Glutamatergic neuron (in vitro differentiated cells): Measurements from ENCODE around the gene PPM1E. TPM values are rescaled to one million over a fixed set of nuclear protein-coding genes. Genes with fewer than 3 reads are reported as not detected.
A peak's percentile ranks its signal among the peaks of the same experiment; 100 is the strongest.

ENCODE experiments used
- DNase-seq: peaks from one replicate; pipeline ENCODE4 v3.0.0; 2022
- H3K27ac Mint-ChIP-seq: one replicate; pipeline ENCODE4 v1.8.0; 2020; ENCODE audit warnings: mild to moderate bottlenecking, mixed read lengths, inconsistent platforms; ENCODE audit not compliant: unreplicated experiment
- H3K27me3 Mint-ChIP-seq: one replicate; pipeline ENCODE4 v1.8.0; 2020; ENCODE audit warnings: mild to moderate bottlenecking, moderate library complexity, mixed read lengths, inconsistent platforms; ENCODE audit not compliant: unreplicated experiment
- H3K36me3 Mint-ChIP-seq: one replicate; pipeline ENCODE4 v1.8.0; 2020; ENCODE audit warnings: mild to moderate bottlenecking, mixed read lengths, inconsistent platforms; ENCODE audit not compliant: unreplicated experiment
- H3K4me1 Mint-ChIP-seq: one replicate; pipeline ENCODE4 v1.8.0; 2020; ENCODE audit warnings: mild to moderate bottlenecking, low read depth, mixed read lengths, inconsistent platforms; ENCODE audit not compliant: unreplicated experiment
- H3K4me3 Mint-ChIP-seq: one replicate; pipeline ENCODE4 v1.8.0; 2020; ENCODE audit warnings: mild to moderate bottlenecking, mixed read lengths, inconsistent platforms; ENCODE audit not compliant: unreplicated experiment
- H3K9me3 Mint-ChIP-seq: one replicate; pipeline ENCODE4 v1.8.0; 2020; ENCODE audit warnings: mild to moderate bottlenecking, moderate library complexity, mixed read lengths, inconsistent platforms; ENCODE audit not compliant: unreplicated experiment
- CTCF ChIP-seq: fragments of 200-600 bp; sonication (generic); IDR thresholded peaks from one replicate; pipeline ENCODE4 v1.5.0; 2021; ENCODE audit not compliant: partially characterized antibody, unreplicated experiment
- long read RNA-seq: library from polyadenylated mRNA; unstranded; transcript quantifications from one replicate; pipeline ENCODE4 v2.0.0, GENCODE V29; 2020; ENCODE audit not compliant: unreplicated experiment
- total RNA-seq: library from RNA; stranded (reverse); fragmentation: NEBNext Ultra II Directional; extraction: Animal tissue kit (Norgen Biotek cat#: 25700); gene quantifications from one replicate; pipeline ENCODE4 v1.2.1, GENCODE V29; 2021; ENCODE audit not compliant: unreplicated experiment

PPM1E gene
- total RNA-seq = 52.5 TPM
- long read RNA-seq, partial matches to known transcripts = 0 of 1 reads
- long read RNA-seq, other reads (novel, unspliced or antisense) = 1 of 1 reads

GRCh38 chr17:58755577-58756245 is at the start of gene PPM1E:
Gene PPM1E (plus strand): TSS chr17:58755854.
- TF ChIP-seq CTCF = no peak
- H3K27ac Mint-ChIP-seq = peak within 1 kb of the TSS; percentile 94
- H3K9me3 Mint-ChIP-seq = peaks cover 3% of the 10 kb centered on the region
- DNase-seq = peak; percentile 95
- H3K4me1 Mint-ChIP-seq = peaks cover 19% of the 10 kb centered on the region
- H3K27me3 Mint-ChIP-seq = peaks cover 3% of the 10 kb centered on the region
- H3K36me3 Mint-ChIP-seq = no peaks in the 10 kb centered on the region
- H3K4me3 Mint-ChIP-seq = peak within 1 kb of the TSS; percentile 98

- TF ChIP-seq CTCF = no peak
- H3K36me3 Mint-ChIP-seq = no peaks in the 10 kb centered on the region
- H3K27ac Mint-ChIP-seq = no peak overlapping the region
- H3K9me3 Mint-ChIP-seq = no peaks in the 10 kb centered on the region
- H3K4me1 Mint-ChIP-seq = no peaks in the 10 kb centered on the region
- H3K27me3 Mint-ChIP-seq = peaks cover 2% of the 10 kb centered on the region
- DNase-seq = no peak
- no peak overlapping the region for H3K4me3 Mint-ChIP-seq
These were observed 49.1 kb upstream of the PPM1E start for GRCh38 chr17:58706351-58707140.

GRCh38 chr17:58710948-58711552 is 44.6 kb upstream of the PPM1E start:
- TF ChIP-seq CTCF = peak; percentile 91
- no peaks in the 10 kb centered on the region for H3K4me1 Mint-ChIP-seq
- no peak for DNase-seq
- no peaks in the 10 kb centered on the region for H3K27me3 Mint-ChIP-seq
- no peaks in the 10 kb centered on the region for H3K9me3 Mint-ChIP-seq
- H3K4me3 Mint-ChIP-seq = no peak overlapping the region
- H3K27ac Mint-ChIP-seq = no peak overlapping the region
- H3K36me3 Mint-ChIP-seq = no peaks in the 10 kb centered on the region

- Mint-ChIP-seq H3K27ac (no peak overlapping the region), H3K27me3 (no peaks in the 10 kb centered on the region), H3K4me1 (no peaks in the 10 kb centered on the region), H3K9me3 (no peaks in the 10 kb centered on the region), H3K4me3 (no peak overlapping the region), H3K36me3 (no peaks in the 10 kb centered on the region)
- no peak for TF ChIP-seq CTCF
- no peak for DNase-seq
These were observed 33.4 kb upstream of the PPM1E start for GRCh38 chr17:58722274-58722673.

GRCh38 chr17:58722696-58723095 is 33.0 kb upstream of the PPM1E start:
- Mint-ChIP-seq H3K36me3 (no peaks in the 10 kb centered on the region), H3K27ac (no peak overlapping the region), H3K4me1 (no peaks in the 10 kb centered on the region), H3K4me3 (no peak overlapping the region), H3K9me3 (no peaks in the 10 kb centered on the region), H3K27me3 (no peaks in the 10 kb centered on the region)
- TF ChIP-seq CTCF = no peak
- DNase-seq = no peak
